ENCODE measurements around the gene EVX1.

Gene EVX1

DNA sequence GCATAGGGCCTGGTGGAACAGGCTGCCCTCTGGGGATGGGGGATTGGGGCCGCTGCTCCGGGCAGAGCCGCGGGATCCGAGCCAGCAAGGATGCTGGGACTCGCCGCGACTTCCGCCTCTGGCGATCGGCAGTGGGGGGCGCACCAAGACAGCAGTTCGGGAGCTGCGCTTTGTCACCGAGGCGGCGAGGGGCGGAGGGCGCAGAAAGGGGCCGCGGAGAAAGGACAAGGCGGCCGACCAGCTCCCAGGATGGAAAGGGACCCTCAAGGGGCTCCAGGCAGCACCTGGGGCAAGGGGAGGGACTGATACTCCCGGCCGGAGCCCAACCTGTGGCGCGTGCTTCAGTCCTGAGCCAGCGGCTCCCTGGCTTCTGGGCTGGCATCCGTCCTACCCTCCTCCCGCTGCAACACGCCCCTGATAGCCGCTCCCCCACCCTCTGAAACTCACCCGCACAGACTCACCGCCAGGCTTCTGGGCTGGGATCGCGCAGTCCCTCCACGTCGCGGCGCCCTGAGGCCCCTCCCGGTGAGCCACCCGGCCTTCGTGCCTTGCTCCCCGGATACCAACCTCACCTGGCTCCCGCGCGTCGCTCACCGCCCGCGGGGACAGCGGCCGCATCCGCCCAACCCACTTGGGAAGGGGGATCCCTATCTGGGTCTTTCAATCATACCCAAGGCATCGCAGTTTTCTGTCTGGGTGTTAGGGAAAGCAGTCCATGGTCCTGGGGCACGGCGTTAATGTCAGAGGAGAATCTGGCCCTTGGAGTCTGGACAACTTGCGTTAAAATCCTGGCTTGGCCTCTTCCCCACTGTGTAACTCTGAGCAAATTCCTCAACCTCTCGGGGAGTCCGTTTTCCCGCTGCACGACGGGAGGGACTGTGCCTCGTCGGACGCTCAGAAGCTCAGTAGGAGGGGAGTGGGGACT is 7.0 kb upstream of the EVX1 start:
- DNase-seq: peak; percentile 22

DNA sequence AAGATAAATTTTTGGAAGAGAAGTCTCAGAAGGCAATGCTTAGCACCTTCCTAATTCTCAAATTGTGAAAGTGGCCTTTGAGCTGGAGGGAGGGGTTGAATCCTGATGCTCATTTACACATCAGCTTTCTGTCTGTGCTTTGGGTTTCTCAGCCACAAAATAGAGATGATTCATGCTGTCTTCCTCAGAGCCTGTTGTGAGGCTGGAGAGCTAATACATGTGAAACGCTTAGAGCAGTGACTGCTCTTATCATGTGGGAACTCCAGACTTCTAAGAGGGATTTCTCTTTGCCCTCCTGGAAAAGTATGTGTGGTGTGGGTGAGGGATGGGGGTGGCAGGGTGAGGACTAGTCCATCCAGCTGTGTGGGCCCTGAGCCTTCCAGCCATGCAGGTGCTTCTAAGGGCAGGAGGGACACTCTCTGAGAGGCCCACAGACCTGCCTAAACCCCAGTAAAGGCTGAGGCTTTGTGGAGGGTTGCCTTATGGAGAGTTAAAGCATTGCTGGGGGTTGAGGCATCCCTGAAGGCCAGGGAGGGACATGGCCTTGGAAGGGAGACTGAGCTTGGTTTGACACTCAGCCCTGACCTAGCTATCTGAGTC is 4.8 kb upstream of the EVX1 start:
- peak; percentile 40 for DNase-seq

DNA sequence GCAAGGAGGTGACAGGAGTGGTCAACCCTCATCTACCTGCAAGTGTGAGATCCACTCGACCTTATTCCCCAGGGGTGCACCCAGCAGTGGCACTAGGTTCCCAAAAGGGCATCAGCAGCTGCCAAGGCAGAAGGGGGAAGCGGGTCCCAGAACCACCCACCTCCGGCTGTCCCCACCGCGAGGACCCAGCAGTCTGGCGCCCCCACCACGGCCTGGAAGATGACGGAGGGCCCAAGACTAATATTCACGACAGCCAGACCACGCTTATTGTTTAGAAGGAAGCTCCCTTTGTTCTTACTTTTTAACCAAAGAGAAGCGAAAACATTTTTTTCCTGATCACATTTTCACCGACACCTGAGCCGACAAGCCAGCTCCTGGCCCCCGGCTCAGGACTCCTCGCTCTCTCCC is 3.6 kb upstream of the EVX1 start:
- no peak for DNase-seq

DNA sequence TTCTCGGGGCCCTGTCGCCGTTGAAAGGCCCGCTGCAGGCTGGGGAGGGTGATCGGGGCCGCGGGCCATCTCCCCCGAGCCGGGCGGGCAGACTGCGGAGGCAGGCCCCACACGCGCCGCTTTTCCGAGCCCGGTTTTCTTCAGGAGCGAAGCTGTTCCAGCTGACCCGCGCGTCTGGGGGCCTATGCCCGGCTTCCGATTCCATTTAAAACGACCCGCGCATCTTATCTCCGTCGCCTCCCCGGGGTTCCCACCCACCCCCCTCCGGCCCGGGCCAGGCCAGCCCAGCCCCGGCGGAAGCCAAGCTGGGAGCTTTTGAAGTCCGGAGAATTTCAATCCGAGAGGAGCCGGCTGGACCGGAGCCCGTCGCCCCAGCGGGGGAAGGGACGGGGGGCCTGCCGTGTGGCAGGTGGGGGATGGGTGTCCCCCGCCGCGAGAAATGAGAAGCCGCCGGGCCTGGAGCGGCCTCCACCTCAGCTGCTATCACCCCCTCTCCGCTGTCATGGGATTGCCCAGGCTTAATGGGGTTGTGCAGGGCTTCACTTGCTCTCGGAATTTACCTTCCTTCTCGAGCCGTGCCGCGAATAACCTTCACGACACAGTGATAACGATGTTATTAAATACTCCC is 3.1 kb upstream of the EVX1 start:
- no peak for DNase-seq

DNA sequence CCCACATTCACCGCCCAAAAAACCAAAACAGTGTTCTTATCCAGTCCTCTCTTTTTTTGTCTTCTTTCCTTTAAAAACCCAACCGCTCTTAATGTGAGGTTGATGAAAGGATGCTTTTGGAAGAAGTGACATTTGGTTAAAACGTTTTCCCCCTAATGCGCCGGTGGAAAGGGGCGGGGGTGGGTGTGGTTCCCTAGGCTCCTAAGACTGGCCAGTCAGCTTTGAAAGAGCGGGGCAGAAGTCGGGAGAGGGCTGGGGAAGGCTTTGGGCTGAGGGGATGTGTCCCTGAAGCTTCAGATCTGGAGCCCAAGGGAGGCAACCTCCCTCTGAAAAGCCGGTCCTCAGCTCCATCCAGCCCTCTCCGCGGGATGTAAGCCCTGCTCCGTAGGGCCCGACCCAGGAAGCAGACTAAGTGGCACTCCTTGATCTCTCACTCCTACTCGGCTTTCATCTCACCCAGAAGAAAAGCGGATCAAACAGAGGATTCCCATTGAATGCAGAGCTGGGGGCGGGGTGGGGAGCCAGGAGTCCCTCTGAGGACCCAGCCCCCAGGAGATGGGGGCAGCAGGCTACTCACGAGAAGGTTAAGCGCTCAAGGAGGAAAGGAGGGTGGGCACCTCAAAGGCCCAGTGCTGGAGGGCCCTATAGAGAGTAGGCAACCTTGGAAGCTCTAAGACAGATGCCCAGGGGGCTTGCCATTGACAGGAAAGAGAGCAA is 2.4 kb upstream of the EVX1 start:
- DNase-seq: no peak

DNA sequence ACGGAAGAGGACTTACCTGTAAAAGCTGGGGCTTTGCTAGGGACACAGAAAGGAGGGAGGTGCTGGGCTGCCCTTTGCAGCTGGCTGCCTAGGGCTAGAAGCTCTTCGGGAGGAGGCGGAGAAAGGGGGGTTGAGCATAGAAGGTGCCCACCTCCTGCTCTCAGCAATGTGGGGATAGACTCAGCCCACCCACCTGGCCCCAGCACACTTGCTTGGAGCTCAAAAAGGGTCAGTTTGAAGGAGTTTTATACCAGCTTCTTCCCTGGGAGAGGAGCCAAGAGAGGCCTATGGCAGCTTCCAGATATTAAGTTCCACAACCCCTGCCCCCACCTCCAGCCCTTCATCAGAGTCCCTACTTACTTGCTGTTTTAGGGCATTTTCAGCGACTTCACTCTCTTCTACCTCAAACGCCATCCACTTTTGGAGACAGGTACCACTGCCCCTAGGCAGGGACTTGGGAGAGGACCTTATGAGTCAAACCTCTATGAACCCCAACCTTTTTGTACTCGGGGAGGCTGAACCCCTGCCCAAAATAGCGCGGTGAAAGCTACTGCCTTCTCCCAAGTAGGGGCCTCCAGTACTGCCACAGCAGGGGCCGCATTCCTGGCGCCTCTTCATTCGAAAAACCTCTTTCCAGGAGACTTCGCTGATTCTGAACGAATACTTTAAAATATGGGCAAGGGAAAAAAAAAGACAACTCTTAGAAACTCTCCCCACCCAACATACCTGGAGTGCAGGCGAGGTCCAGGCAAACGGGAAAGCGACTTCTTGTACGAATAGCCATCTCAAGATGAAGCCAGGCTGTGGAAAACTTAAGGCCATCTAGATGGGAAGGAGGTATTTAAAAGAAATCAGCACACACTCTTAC is 1.2 kb upstream of the EVX1 start:
- DNase-seq: no peak

DNA sequence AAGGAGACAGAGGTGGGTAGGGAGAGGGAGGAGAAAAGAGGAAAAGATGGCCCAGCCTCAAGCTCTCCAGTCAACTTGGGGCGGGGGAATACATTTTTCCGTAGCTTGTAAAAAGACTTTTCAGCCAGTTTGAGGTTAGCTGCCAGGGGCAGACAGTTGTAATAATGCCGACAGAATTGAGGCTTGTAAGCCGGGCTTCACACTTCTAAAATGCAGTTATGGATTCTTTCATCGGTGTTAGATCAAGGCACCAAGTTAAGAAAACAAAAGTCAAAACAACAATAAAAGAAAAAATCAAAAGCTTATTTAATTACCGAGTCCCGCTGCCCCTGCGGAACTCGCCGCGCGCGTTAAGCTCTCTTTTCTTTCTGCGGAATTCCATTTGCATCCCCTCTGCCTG is 448 bp upstream of the EVX1 start:
- DNase-seq: no peak

DNA sequence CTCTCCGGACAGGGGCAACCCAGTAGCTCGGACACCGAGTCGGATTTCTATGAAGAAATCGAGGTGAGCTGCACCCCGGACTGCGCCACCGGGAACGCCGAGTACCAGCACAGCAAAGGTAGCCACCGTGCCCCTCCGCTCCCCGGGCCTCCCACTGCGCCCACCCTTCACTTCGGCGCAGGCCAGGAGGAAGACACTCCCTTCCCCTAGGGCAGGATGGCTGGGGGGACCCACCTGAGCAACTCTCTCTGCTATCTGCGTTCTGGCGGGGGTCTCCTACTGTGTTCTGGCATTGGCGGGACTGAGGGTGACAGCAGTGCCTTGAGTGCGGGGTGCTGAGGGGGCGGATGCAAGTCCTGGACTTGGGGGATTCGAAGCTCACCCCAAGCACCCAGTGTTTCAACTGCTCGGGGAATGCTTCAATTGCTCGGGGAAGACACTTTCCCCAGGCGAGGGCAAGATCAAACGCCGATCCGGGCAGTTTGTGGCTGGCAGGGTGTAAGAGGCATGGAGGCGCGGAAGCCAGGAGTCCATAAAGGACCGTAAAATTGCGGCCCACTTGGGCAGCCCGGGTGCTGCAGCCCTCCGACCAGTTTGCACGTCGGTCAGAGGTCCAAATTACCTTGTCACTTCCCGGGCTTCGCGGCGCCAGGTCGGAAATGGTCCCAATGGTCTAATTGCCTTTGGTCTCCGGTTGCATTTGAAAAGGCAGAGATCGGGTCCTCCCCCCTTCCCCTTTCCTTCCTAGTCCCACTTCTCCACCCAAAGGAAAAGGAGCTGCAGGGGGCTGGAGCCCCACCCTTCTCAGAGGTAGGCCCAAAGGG is 950 bp downstream of the EVX1 start:
- DNase-seq: no peak

DNA sequence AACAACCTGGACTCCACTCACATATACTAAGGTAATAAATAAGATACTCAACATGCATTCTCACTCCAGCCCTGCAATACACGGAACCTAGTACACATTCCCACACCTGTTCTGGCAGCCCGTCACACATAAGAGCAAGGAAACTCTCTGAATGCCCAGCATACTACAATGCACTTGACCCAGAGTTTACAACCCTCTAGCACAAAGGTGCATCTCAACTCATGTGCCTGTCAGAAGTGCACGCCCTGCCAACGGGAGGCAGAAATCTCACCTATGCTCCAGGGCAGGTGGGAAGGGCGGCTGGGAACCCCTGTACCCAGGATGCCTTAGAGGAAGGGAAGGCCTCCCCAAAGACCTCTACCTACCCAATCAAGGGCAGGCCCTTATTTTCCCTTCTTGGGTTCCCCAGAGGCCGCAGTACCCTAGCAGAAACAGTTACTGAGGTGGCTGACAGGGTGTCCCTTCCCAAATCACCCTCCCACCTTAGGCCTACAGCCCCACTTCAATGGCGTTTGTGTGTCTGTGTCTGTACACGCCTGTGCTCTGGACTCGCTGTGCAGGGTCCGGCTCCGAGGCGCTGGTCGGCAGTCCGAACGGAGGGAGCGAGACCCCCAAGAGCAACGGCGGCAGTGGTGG is 2.0 kb downstream of the EVX1 start:
- DNase-seq: no peak

DNA sequence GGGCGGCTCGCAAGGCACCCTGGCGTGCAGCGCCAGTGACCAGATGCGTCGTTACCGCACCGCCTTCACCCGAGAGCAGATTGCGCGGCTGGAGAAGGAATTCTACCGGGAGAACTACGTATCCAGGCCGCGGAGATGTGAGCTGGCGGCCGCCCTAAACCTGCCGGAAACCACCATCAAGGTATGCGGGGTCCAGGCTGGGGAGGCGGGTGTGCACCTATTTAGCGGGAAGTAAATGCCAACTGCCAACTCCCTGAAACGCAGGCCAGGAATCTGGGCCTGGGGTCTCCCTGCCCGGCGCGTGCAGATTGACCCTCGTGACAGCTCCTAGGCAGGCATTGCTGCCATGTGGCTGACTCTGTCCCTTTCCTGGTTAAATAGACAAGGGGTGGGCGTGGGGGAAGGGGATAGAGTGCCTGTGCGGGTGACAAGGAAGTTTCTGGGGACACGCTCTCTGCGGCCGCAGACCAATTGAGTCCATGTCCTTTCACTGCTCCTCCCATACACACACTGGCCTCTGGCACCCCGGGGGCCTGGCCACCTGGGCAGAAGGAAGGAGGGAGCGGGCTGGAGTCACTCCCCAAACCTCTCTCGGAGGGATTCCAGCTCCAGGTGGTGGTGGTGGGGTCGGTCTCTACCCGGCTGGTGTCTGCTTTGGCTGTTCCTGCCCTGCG is 2.7 kb downstream of the EVX1 start:
- DNase-seq: no peak

DNA sequence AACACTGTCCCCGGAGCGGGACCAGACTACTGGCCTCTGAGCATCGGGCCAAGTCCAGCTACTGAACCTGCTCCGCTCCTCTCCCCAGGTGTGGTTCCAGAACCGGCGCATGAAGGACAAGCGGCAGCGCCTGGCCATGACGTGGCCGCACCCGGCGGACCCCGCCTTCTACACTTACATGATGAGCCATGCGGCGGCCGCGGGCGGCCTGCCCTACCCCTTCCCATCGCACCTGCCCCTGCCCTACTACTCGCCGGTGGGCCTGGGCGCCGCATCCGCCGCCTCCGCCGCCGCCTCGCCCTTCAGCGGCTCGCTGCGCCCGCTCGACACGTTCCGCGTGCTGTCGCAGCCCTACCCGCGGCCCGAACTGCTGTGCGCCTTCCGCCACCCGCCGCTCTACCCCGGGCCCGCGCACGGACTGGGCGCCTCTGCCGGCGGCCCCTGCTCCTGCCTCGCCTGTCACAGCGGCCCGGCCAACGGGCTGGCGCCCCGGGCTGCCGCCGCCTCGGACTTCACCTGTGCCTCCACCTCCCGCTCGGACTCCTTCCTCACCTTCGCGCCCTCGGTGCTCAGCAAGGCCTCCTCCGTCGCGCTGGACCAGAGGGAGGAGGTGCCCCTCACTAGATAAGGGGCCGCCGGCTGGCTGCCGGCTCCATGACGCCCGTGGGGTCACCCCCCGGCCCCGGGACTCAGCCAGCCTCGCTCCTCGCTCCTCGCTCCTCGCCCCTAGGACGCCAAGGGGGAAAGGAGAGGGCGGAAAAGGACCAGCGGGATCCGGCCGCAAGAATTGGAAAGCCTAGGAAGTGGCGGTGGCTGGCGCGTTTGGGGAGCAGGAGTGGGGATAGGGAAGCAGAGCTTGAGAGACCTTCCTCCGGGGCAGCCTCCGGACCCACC is 3.4 kb downstream of the EVX1 start:
- DNase-seq: no peak

DNA sequence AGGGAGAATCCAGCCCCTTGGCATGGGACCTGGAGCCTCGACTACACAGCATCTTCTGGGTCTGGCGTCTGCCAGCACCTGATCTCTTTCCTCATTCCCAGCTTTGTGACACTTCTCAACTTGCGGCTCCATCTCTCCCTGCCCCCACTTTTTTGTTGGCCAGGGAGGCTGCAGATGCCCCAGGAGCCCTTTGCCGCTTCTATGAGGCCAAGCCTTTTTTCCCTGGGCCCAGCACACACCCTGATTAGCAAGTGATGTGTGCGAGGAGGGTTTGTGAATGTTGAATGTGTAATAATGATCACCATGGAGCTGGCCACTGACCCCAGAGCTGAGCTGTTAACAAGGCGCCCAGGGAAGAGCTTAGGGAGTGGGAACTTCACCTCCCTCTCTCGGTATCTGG is 4.4 kb downstream of the EVX1 start:
- DNase-seq: no peak

DNA sequence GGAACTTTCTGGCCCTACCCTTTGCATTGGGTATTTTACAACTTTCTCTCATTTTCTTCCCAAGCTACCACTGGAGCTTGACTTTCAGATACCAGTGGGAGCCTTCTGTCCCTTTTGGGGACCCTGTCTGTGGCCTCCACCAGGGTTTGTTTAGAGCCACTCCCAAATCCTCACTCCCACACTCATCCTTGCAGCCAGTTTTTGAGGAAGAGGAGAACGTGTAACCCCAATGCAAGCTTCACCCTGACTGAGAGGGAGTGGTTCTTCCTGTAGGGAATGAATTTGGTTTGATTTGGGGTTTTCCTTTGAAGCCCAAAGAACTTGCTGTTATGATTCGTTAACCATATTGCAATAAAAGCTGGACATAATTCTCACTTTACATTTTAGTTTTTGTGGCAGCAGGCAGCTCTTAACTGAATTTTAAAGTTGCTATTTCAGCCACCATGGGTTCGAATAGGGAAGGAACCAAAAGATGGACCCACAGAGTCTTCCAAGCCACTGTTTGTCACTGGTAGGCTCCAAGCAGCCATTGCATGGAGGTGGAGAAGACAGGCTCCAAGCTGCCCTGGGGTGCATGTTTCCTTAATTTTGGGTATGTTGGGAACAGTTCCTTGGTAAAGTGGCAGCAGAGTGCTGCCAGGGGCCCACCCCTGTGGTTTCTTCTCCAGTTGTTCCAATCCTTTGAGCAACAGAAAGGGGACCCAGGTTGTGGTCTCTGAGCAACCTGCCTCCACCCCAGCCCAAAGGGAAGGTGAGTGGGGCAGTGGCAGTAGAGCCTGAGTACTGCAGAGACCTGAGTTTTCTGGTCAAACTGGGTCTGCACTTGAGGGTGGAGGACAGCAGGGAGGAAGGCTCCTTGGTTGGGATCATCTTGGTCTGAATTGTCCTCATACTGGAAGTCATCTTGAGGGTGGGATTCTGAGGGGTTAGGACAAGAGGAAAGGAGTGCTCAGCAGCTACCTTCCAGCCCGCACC is 5.1 kb downstream of the EVX1 start:
- no peak for DNase-seq

DNA sequence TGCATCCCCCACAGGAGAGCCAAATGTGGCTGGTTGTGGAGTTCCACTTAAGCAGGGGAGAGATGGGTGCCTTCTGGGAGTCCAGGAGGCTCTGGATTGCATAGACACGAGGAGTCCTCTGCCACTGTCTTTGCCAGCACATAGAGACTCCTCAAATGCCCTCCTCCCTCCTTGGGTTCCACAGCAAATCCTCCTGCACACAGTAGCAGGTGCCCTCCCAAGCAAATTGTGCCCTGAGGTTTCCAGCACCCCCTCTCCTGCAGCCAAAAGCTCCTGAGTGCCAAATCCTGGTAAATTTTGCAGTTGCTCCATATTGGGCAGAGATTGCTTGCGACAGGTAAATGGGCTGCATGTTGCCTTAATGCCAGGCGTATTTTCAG is 5.8 kb downstream of the EVX1 start:
- no peak for DNase-seq

DNA sequence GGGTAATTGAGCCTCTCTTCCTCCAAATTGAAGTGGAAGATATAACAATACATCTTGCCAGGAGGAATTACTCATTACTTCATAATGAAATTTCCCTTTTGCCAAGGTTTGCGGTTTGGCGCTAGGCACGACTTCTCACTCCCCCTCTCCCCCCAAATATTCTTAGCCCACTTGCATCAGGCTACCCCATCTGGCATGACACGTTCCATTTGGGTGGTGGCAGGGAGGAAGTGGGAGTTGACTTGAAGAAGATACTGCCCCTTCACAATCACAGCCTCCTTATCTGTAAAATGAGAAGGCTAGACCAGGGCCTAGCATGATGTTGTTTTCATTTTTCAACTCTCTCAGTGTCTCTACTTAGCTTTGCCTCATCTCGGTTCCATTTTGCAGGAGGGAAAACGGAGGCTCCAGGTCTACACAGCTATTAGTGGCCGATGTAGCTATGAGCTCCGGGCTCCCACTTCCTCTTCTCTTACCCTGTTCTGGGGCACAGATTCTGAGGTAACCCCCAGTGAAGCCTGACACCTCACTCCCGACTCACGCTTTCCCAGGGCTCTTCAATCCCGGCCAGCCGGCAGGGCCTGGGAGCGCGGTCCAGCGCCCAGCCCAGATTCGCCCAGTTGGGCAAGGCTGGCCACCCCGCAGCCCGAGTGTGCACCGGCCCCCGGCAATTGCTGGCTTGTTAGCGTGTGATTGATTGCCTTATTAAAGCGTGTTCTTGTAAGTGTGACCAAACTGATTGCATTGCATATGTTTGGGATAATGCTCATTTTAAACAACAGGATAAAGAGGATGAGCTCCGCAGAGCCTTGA is 6.5 kb downstream of the EVX1 start:
- DNase-seq: no peak

DNA sequence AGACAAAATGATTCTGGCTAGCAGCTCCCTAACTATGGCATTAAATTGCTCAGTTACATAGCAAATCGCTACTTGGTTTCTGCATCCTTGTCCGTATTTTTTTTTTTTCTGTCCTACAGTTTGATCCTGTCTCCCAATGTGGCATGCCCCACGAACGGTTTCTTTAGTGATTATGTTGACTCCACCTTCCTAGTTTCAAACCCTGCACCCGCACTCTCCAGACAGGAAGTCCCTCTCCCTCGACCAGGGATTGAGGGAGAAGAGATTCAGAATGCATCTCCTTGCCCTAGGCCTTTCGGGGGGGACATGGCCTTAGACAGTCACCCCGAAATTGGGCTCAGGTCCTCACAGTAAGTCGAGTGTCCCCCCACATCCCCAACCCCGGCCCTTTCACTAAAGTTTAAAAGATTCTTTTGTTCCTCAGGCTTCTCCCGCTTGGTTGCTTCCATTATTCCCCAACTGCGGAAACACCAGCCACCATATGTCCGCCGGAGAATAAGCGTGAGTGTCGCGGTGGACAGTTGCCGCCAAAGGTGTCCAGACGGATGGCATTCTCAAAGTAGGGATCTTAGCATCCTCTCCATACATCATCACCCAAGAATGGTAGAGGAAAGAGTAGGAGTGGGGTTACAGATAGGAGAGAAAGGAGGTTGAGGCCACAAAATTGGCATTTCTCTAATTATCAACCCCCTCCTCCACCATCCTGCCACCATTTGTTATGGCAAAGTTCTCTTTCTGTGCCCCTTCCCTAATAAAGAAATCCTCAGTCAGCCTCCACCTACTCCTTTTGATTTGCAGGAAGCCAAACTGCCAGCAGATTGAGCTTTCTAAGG is 7.3 kb downstream of the EVX1 start:
- DNase-seq: no peak
